Stimulated activated CD4-positive, alpha-beta T cell treated with anti-CD3 and anti-CD28 coated beads, TNF-alpha, amount 100 ng/mL, for 1 hour (primary cell): Measurements from ENCODE around the gene EML6.
"Not testable (repeated sequence)": the region's sequence is repeated elsewhere in the genome, so short reads cannot be mapped to it uniquely, and the experiment has no call there.

Source experiments
- DNase-seq, 3 donors: peaks; one replicate each; pipeline ENCODE4 v3.0.0-alpha.2; 2020; ENCODE audit warnings: low read depth in 3 of 3, low spot score in 1 of 3

EML6 gene

GRCh38 chr2:54841500-54841899 lies 118.0 kb downstream of the EML6 start:
- not testable (repeated sequence) for DNase-seq

DNA sequence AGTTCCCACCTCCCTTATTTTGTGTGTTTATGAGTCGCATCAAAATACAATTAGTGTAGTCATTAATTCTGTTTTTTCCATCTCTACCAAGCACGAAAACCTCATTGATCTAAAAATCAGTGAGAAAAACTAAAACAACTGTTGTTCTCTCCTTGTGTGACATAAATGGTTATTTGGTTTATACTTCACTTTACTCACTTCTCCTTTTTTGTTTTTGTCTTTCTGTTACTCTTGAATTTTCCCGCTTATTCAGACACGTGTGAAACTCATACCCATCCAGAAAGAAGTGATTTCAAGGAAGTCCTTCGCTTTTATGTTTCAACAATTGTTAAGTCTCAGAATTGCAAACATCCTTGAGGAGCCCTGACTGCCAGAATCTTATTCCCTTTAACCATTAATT lies 121.6 kb downstream of the EML6 start:
- no peak for DNase-seq

GRCh38 chr2:54845514-54845913 lies 122.1 kb downstream of the EML6 start:
- no peak for DNase-seq

DNA sequence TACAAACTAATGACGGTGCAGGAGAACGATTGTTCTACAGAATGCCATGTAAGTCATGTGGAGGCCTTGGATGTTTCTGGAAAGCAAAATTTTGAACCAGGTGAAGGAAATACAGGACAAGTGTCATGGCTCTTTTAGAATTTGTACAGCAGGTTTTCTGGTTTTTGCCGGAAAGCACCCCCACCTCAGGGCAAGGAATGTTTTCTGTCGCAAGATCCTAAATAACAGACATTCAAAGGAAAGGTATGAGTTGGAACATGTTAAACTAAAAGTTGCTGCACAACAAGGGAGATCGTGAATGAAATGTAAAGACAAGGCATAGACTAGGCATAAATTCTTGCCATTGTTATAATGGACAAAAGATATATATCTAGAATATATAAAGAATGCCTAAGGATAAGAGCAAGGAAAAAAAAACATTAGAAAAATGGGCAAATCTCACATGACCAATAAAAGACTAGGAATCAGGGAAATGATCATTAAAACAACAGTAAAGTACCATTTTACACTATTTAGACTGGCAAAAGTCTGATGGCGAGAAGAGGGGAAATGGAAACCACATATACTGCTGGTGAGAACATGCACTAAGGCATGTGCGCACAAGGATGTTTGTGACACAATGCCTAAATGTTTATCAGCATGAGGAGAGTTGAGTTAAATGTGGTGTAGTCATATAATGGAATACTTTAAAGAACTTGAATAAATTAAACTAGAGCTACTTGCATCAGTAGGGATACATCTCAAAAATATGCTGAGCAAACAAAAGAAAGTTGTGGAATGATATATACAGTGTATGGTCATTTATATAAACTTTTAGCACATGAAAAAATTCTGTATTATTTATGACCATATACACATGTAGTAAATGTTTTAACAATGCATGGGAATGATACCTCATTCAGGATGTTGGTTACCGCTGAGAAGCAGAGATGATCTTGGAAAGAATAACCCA lies 127.0 kb downstream of the EML6 start:
- DNase-seq: no peak

GRCh38 chr2:54853616-54854310 lies 130.3 kb downstream of the EML6 start:
- no peak for DNase-seq

GRCh38 chr2:54855434-54855833 lies 132.0 kb downstream of the EML6 start:
- DNase-seq: no peak

GRCh38 chr2:54858021-54858681 lies 134.7 kb downstream of the EML6 start:
- DNase-seq: no peak

GRCh38 chr2:54859416-54859815 lies 136.0 kb downstream of the EML6 start:
- DNase-seq: no peak

DNA sequence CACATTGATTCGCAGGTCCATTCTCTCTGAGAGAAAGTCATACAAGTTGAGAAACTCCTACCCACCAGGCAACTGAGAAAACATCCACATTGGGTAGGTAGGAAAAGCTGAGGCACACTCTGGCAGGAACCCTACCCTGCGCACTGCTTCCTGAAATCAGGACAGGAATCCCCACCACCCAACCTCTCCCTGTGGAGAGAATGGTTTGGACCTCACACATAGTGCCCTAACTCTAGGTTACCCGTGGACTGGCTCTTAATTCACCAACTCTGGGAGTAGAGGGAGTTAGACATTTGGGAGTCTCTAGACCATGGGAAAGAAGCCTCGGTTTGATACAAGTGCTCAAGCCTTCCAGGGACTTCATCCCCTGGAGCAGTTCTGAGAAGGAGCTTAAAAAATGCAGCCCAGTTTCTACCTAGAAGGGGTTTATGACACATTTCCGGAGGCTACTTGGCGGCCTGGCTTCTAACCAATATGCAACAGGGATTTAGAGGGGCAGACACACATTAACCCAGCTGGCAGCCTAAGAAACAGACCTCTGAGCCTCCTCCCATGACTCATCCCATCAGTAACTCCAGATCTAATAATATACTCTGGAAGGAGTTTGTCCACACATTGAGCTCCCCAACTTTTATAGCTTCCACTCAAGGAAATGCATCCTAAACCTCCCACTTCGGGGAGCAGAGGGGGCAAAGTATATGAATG lies 136.7 kb downstream of the EML6 start:
- no peak for DNase-seq

GRCh38 chr2:54862229-54862628 lies 138.8 kb downstream of the EML6 start:
- DNase-seq: no peak

- DNase-seq: no peak
These were observed 139.3 kb downstream of the EML6 start for GRCh38 chr2:54862742-54863141.

DNA sequence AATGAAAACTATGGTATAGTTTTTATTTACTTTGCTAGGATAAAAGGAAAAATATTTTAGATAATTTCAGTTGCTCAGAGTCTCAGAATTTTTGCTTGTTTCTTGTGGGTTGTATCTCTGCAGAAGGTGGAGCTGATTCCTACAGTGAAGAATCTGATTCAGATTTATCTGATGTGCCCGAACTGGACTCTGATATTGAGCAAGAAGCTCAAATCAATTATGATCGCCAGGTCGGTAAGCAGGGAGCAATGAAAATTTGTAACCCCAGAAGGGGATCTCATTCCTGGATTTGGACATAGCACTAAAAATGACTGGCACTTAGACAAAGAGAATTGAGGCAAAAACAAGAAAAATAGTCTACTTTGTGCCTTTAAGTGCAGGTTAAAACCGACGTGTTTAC lies 140.2 kb downstream of the EML6 start:
- DNase-seq: no peak

DNA sequence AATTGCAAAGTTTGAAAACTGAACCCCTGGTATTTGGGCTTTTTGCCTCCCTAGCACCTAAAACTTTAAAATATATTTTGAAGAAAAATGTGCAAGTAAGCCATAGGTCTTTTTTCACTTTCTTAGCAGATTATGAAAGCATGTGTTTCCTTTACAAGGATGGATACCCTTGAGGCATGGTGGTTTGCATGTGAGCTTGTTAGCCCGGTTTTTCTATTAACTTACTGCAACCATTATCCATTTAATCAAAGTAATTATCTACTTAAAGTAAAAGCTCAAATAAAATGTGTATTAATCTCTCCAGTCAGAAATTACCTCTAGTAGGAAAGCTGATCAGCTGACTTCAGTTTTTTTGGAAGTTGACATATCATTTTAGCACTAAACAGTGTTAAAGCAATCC lies 140.6 kb downstream of the EML6 start:
- no peak for DNase-seq

DNA sequence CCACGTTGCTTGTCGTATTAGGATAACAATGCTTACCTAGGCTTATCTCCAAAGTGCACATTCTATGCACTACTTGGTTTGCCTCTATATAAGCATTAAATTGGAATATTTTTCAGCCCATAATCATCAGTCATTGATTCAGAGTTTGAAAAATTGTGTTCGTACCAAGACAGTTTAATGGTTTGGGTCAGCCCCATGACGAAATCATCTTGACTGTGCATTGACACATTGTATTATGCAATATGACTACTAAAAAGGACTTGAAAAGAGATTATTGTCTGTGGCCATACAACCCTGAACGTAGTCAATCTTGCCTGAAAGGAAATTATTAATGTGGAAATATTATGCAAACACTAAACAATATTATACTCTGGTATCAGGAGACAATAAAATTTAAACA lies 141.3 kb downstream of the EML6 start:
- DNase-seq: no peak

DNA sequence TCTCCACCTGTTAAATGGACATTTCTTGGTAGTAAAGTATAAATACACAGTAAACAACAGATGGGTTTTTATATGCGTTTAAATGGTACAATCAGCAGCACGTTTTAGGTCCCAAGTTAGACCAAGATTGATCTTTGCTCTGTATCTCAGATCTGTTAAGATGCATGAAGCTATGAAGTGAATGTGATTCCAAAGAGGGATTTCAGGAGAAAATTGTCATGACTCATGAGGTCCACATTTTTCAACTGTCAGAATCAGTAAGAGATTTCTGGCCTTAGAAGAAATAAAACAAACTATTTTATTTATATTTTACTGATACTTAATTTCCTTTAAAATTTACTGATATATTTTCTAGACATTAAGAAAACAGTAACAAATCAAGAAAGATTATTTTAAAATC lies 142.7 kb downstream of the EML6 start:
- DNase-seq: no peak

- no peak for DNase-seq
These were observed 143.4 kb downstream of the EML6 start for GRCh38 chr2:54866868-54867267.

GRCh38 chr2:54867457-54867856 lies 144.0 kb downstream of the EML6 start:
- DNase-seq: no peak

- no peak for DNase-seq
These were observed 148.1 kb downstream of the EML6 start for GRCh38 chr2:54871457-54872107.

DNA sequence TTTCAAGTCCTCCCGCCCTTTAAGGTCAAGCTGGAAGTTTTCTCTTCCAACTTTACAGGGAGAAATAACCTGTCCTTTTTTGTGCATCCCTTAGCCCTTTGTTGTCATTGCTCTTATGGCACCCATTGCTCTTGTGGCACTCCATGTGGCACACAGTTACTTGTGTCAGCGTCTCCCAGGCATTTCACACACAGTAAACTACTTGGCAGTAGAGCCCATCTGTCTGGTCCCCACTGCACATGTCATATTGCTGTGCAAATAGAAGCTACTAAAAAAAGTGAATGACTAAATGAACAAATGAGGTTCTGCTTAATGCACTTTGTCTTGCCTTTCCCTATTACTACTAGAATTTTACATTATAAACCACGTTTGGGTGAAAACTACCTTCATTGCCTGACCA lies 149.3 kb downstream of the EML6 start:
- no peak for DNase-seq

GRCh38 chr2:54873236-54873635 lies 149.8 kb downstream of the EML6 start:
- DNase-seq: not testable (repeated sequence)

DNA sequence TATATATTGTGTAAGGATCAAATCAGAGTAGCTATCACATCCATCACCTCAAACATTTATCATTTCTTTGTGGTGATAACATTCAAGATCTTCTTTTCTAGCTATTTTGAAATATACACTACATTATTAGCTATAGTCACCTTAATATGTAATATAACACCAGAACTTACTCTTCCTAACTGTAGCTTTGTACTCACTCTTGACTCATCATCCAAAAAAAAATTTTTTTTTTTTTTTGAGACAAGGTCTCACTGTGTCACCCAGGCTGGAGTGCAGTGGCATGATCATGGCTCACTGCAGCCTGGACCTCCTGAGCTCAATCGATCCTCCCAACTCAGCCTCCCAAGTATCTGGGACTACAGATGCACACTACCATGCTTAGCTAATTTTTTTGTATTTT lies 153.3 kb downstream of the EML6 start:
- no peak for DNase-seq
